Stimulated activated CD8-positive, alpha-beta memory T cell treated with anti-CD3 and anti-CD28 coated beads, Interleukin-4, amount 100 ng/mL, for 24 hours (primary cell): Measurements from ENCODE around the gene RSPH6A.
"Not testable (repeated sequence)": the region's sequence is repeated elsewhere in the genome, so short reads cannot be mapped to it uniquely, and the experiment has no call there.

Experiments used
- DNase-seq: peaks from one replicate; pipeline ENCODE4 v3.0.0-alpha.2; 2020; ENCODE audit warnings: low read depth

Gene RSPH6A

GRCh38 chr19:45800070-45800553 lies 15.0 kb downstream of the RSPH6A start:
- DNase-seq = no peak

GRCh38 chr19:45799541-45799940 lies 15.6 kb downstream of the RSPH6A start:
- not testable (repeated sequence) for DNase-seq

- peak; percentile 46 for DNase-seq
These were observed 16.1 kb downstream of the RSPH6A start for GRCh38 chr19:45798995-45799517.

GRCh38 chr19:45794627-45795026 lies 20.5 kb downstream of the RSPH6A start:
- DNase-seq = no peak

- DNase-seq = no peak
These were observed 21.2 kb downstream of the RSPH6A start for GRCh38 chr19:45793876-45794275.

GRCh38 chr19:45793178-45793564 lies 21.9 kb downstream of the RSPH6A start:
- no peak for DNase-seq

GRCh38 chr19:45792470-45793177 lies 22.5 kb downstream of the RSPH6A start, which contains the start of gene DMWD:
DMWD (minus strand) TSS chr19:45792845; CDS start chr19:45792756, 89 bp downstream.
- DNase-seq = peak; percentile 100

GRCh38 chr19:45791744-45792469 lies 23.2 kb downstream of the RSPH6A start:
- DNase-seq = no peak

GRCh38 chr19:45790942-45791341 lies 24.2 kb downstream of the RSPH6A start:
- no peak for DNase-seq

- DNase-seq = no peak
These were observed 25.9 kb downstream of the RSPH6A start for GRCh38 chr19:45789035-45789786.

GRCh38 chr19:45786533-45786894 lies 28.6 kb downstream of the RSPH6A start:
- no peak for DNase-seq

GRCh38 chr19:45785781-45786532 lies 29.2 kb downstream of the RSPH6A start:
- DNase-seq = no peak

- DNase-seq = no peak
These were observed 30.0 kb downstream of the RSPH6A start for GRCh38 chr19:45785097-45785496.

GRCh38 chr19:45784096-45784495 lies 31.0 kb downstream of the RSPH6A start:
- DNase-seq = no peak

GRCh38 chr19:45782820-45783785 lies 32.0 kb downstream of the RSPH6A start:
- DNase-seq = no peak

- DNase-seq = no peak
These were observed 32.9 kb downstream of the RSPH6A start, which contains the start of gene DMPK for GRCh38 chr19:45782162-45782691. DMPK (minus strand) TSS chr19:45782490; CDS start chr19:45782352, 138 bp downstream.

GRCh38 chr19:45781214-45782161 lies 33.6 kb downstream of the RSPH6A start:
- no peak for DNase-seq

GRCh38 chr19:45780448-45781213 lies 34.5 kb downstream of the RSPH6A start:
- DNase-seq = no peak
